Suprapubic skin (tissue), 3 donors: Measurements from ENCODE around the gene LMOD1.

ENCODE experiments used
- POLR2AphosphoS5 ChIP-seq, 3 donors: sonication (generic); formaldehyde crosslinking; IDR thresholded peaks; one replicate each; pipeline ENCODE4 v1.6.1; 2017; ENCODE audit warnings: antibody characterized with exemption in 3 of 3
- TF ChIP-seq, protein P1 (sequence below), 2 donors: fragments of 200-600 bp in 1 of 2; fragments of 450-650 bp in 1 of 2; sonication (generic) in 1 of 2; IDR thresholded peaks; one replicate each; pipeline ENCODE4 v1.5.1; 2016 to 2019; ENCODE audit warnings: antibody characterized with exemption in 2 of 2, mild to moderate bottlenecking in 1 of 2, moderate library complexity in 1 of 2

- TF ChIP-seq POLR2AphosphoS5 (IDR thresholded peaks at IDR 0.05), result no peak
- TF ChIP-seq, protein P1, sequence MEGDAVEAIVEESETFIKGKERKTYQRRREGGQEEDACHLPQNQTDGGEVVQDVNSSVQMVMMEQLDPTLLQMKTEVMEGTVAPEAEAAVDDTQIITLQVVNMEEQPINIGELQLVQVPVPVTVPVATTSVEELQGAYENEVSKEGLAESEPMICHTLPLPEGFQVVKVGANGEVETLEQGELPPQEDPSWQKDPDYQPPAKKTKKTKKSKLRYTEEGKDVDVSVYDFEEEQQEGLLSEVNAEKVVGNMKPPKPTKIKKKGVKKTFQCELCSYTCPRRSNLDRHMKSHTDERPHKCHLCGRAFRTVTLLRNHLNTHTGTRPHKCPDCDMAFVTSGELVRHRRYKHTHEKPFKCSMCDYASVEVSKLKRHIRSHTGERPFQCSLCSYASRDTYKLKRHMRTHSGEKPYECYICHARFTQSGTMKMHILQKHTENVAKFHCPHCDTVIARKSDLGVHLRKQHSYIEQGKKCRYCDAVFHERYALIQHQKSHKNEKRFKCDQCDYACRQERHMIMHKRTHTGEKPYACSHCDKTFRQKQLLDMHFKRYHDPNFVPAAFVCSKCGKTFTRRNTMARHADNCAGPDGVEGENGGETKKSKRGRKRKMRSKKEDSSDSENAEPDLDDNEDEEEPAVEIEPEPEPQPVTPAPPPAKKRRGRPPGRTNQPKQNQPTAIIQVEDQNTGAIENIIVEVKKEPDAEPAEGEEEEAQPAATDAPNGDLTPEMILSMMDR (IDR thresholded peaks at IDR 0.05), result no peak
Measured at GRCh38 chr1:201925981-201926645, 20.2 kb downstream of the LMOD1 start.
